ENCODE results near the gene PIK3R6. TPM values are rescaled to one million over a fixed set of nuclear protein-coding genes. Genes with fewer than 3 reads are reported as not detected.
A peak's percentile ranks its signal among the peaks of the same experiment; 100 is the strongest.

Gene PIK3R6
- total and polyA plus RNA-seq, 10 of the 15 experiments (the other 5 are each of a cell fraction or from before 2014, with no cell fraction given): 6.7 to 146 (median 68.2) TPM

DNA sequence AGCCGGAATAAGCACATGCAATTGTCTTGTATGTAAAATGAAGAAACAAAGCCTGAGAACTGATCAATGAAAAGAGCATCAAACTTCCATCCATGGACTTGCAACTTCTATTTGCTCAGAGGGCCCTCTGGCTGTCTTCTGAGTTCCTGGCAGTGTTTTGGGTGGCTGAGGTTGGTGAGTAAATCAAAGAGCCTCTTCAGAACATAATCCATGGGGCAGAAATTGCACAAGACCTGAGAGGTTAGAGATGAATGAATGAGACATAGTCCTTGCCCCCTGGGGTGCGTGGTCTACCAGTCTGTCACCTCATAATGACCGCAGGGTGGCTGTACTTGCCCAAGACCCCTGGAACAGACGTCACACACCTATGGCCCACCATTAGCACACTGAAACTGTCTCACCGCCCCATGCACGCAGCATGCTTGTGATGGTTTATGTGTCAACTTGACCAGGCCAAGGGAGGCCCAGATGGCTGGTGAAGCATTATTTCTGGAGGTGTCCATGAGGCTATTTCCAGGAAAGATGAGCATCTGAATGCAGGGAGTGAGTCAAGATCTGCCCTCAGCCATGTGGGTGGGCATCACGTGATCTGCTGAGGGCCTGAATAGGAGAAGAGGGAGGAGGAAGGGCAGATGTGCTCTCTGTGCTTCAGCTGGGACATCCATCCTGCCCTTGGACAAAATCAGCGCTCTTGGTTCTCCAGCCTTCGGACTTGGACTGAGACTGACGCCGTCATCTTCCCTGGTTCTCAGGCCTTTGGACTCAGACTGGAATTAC, 8.3 kb downstream of the PIK3R6 start (continued):
- no peak for TF ChIP-seq RFX5 (IDR thresholded peaks at IDR 0.05; ENCODE audit: low read depth, low read length)
- peak; percentile 12; the same call in 1 of the 2 replicates for TF ChIP-seq SPI1 (IDR thresholded peaks at IDR 0.05; ENCODE audit: borderline replicate concordance, insufficient read depth, low read depth, low read length)
- TF ChIP-seq, protein P1, sequence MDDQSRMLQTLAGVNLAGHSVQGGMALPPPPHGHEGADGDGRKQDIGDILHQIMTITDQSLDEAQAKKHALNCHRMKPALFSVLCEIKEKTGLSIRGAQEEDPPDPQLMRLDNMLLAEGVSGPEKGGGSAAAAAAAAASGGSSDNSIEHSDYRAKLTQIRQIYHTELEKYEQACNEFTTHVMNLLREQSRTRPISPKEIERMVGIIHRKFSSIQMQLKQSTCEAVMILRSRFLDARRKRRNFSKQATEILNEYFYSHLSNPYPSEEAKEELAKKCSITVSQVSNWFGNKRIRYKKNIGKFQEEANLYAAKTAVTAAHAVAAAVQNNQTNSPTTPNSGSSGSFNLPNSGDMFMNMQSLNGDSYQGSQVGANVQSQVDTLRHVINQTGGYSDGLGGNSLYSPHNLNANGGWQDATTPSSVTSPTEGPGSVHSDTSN (IDR thresholded peaks at IDR 0.05; ENCODE audit: insufficient replicate concordance, low read depth, low read length): no peak
- 0 out of 2 replicates have a peak, but pooled peaks have one; percentile 6 for TF ChIP-seq NFIC (IDR thresholded peaks at IDR 0.05; ENCODE audit: low read depth, low read length)
- TF ChIP-seq RAD51 (IDR thresholded peaks at IDR 0.05): peak; percentile 98
- no peak for TF ChIP-seq FOXK2 (IDR thresholded peaks at IDR 0.05)
- TF ChIP-seq JUND (IDR thresholded peaks at IDR 0.05; ENCODE audit: low read depth, low read length): no peak
- peak; percentile 77; the same call in 1 of the 2 replicates for TF ChIP-seq MTA2 (IDR thresholded peaks at IDR 0.05; ENCODE audit: low read depth)
- TF ChIP-seq, protein P2, sequence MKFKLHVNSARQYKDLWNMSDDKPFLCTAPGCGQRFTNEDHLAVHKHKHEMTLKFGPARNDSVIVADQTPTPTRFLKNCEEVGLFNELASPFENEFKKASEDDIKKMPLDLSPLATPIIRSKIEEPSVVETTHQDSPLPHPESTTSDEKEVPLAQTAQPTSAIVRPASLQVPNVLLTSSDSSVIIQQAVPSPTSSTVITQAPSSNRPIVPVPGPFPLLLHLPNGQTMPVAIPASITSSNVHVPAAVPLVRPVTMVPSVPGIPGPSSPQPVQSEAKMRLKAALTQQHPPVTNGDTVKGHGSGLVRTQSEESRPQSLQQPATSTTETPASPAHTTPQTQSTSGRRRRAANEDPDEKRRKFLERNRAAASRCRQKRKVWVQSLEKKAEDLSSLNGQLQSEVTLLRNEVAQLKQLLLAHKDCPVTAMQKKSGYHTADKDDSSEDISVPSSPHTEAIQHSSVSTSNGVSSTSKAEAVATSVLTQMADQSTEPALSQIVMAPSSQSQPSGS (IDR thresholded peaks at IDR 0.05; ENCODE audit: low read length): no peak
- 0 out of 2 replicates have a peak, but pooled peaks have one; percentile 26 for TF ChIP-seq SIN3A (IDR thresholded peaks at IDR 0.05; ENCODE audit: low read depth, low read length)
- TF ChIP-seq, protein P3, sequence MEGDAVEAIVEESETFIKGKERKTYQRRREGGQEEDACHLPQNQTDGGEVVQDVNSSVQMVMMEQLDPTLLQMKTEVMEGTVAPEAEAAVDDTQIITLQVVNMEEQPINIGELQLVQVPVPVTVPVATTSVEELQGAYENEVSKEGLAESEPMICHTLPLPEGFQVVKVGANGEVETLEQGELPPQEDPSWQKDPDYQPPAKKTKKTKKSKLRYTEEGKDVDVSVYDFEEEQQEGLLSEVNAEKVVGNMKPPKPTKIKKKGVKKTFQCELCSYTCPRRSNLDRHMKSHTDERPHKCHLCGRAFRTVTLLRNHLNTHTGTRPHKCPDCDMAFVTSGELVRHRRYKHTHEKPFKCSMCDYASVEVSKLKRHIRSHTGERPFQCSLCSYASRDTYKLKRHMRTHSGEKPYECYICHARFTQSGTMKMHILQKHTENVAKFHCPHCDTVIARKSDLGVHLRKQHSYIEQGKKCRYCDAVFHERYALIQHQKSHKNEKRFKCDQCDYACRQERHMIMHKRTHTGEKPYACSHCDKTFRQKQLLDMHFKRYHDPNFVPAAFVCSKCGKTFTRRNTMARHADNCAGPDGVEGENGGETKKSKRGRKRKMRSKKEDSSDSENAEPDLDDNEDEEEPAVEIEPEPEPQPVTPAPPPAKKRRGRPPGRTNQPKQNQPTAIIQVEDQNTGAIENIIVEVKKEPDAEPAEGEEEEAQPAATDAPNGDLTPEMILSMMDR (IDR thresholded peaks at IDR 0.05 in 2 of 3, conservative IDR thresholded peaks at IDR 0.05 in 1 of 3; ENCODE audit: control insufficient read depth in 2 of 3, extremely low read depth in 1 of 3, insufficient read depth in 1 of 3, low read depth in 3 of 3, low read length in 3 of 3): peak in 1 of 3 experiments; percentile 39; a peak in 2 of 6 replicates
- no peak for TF ChIP-seq PAX8 (IDR thresholded peaks at IDR 0.05)
- TF ChIP-seq, protein P4, sequence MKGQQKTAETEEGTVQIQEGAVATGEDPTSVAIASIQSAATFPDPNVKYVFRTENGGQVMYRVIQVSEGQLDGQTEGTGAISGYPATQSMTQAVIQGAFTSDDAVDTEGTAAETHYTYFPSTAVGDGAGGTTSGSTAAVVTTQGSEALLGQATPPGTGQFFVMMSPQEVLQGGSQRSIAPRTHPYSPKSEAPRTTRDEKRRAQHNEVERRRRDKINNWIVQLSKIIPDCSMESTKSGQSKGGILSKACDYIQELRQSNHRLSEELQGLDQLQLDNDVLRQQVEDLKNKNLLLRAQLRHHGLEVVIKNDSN (IDR thresholded peaks at IDR 0.05; ENCODE audit: borderline replicate concordance, extremely low read length, insufficient read depth, low read depth, low read length): peak; percentile 91
- peak; percentile 23; the same call in 1 of the 3 replicates for TF ChIP-seq POU2F2 (IDR thresholded peaks at IDR 0.05; ENCODE audit: borderline replicate concordance, low read depth, low read length)
- TF ChIP-seq JUNB (IDR thresholded peaks at IDR 0.05): no peak
- TF ChIP-seq, protein P5, sequence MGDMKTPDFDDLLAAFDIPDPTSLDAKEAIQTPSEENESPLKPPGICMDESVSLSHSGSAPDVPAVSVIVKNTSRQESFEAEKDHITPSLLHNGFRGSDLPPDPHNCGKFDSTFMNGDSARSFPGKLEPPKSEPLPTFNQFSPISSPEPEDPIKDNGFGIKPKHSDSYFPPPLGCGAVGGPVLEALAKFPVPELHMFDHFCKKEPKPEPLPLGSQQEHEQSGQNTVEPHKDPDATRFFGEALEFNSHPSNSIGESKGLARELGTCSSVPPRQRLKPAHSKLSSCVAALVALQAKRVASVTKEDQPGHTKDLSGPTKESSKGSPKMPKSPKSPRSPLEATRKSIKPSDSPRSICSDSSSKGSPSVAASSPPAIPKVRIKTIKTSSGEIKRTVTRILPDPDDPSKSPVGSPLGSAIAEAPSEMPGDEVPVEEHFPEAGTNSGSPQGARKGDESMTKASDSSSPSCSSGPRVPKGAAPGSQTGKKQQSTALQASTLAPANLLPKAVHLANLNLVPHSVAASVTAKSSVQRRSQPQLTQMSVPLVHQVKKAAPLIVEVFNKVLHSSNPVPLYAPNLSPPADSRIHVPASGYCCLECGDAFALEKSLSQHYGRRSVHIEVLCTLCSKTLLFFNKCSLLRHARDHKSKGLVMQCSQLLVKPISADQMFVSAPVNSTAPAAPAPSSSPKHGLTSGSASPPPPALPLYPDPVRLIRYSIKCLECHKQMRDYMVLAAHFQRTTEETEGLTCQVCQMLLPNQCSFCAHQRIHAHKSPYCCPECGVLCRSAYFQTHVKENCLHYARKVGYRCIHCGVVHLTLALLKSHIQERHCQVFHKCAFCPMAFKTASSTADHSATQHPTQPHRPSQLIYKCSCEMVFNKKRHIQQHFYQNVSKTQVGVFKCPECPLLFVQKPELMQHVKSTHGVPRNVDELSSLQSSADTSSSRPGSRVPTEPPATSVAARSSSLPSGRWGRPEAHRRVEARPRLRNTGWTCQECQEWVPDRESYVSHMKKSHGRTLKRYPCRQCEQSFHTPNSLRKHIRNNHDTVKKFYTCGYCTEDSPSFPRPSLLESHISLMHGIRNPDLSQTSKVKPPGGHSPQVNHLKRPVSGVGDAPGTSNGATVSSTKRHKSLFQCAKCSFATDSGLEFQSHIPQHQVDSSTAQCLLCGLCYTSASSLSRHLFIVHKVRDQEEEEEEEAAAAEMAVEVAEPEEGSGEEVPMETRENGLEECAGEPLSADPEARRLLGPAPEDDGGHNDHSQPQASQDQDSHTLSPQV (IDR thresholded peaks at IDR 0.05): peak; percentile 14; the same call in 1 of the 2 replicates

All from GM12878 (cell line).